CD4-positive, CD25-positive, alpha-beta regulatory T cell (primary cell): ENCODE results near the gene MSANTD2. TPM values are rescaled to one million over a fixed set of nuclear protein-coding genes. Genes with fewer than 3 reads are reported as not detected.

ENCODE experiments used
- ATAC-seq, 2 donors: fragments of 150-1000 bp; cut with Tn5 transposase; one replicate each; pipeline ENCODE4 v1.10.0; 2021; ENCODE audit warnings: low read depth in 2 of 2, moderate number of reproducible peaks in 2 of 2, moderate library complexity in 1 of 2
- DNase-seq, 3 donors: peaks; one replicate each; pipeline versions ENCODE4 v3.0.0 to v3.0.0-alpha.2; 2012 to 2022; ENCODE audit warnings: mixed read lengths in 1 of 3
- H3K27ac ChIP-seq: one replicate; pipeline ENCODE4 v1.7.0; 2013; ENCODE audit warnings: mild to moderate bottlenecking, low read length; ENCODE audit not compliant: insufficient read depth, poor library complexity, severe bottlenecking
- H3K27me3 ChIP-seq: one replicate; pipeline ENCODE4 v1.7.0; 2013; ENCODE audit warnings: low read length; ENCODE audit not compliant: control insufficient read depth, insufficient read depth
- H3K36me3 ChIP-seq: one replicate; pipeline ENCODE4 v1.7.0; 2013; ENCODE audit warnings: mild to moderate bottlenecking, low read length, moderate library complexity; ENCODE audit not compliant: control insufficient read depth, insufficient read depth
- H3K4me1 ChIP-seq: 2 replicates; pipeline ENCODE4 v1.7.0; 2013; ENCODE audit warnings: mild to moderate bottlenecking, low read length; ENCODE audit not compliant: insufficient read depth, control insufficient read depth, poor library complexity, severe bottlenecking
- H3K4me3 ChIP-seq: one replicate; pipeline ENCODE4 v1.7.0; 2013; ENCODE audit warnings: low read depth, mild to moderate bottlenecking, low read length, moderate library complexity
- H3K9me3 ChIP-seq, 2 experiments: 1 replicate in 1 of 2; 2 replicates in 1 of 2; pipeline ENCODE4 v1.7.0; 2013; ENCODE audit warnings: low read length in 2 of 2, mild to moderate bottlenecking in 1 of 2, moderate library complexity in 1 of 2; ENCODE audit not compliant: control insufficient read depth in 2 of 2
- H3K27ac Mint-ChIP-seq, 3 donors: one replicate each; pipeline ENCODE4 v1.8.0; 2020 to 2022; ENCODE audit warnings: mild to moderate bottlenecking in 3 of 3, mixed read lengths in 3 of 3, moderate library complexity in 2 of 3
- H3K27me3 Mint-ChIP-seq: one replicate; pipeline ENCODE4 v1.8.0; 2022; ENCODE audit warnings: mild to moderate bottlenecking, mixed read lengths
- H3K36me3 Mint-ChIP-seq: one replicate; pipeline ENCODE4 v1.8.0; 2020; ENCODE audit warnings: mixed read lengths
- H3K4me1 Mint-ChIP-seq, 4 donors: one replicate each; pipeline ENCODE4 v1.8.0; 2020 to 2022; ENCODE audit warnings: mixed read lengths in 4 of 4, mild to moderate bottlenecking in 1 of 4
- H3K4me3 Mint-ChIP-seq, 4 donors: one replicate each; pipeline ENCODE4 v1.8.0; 2020 to 2022; ENCODE audit warnings: mild to moderate bottlenecking in 4 of 4, mixed read lengths in 4 of 4, moderate library complexity in 3 of 4
- H3K9me3 Mint-ChIP-seq, 7 donors: one replicate each; pipeline ENCODE4 v1.8.0; 2020 to 2022; ENCODE audit warnings: mixed read lengths in 7 of 7, mild to moderate bottlenecking in 3 of 7, moderate library complexity in 2 of 7
- polyA plus RNA-seq, 4 donors: library from polyadenylated mRNA; unstranded; fragments of 300-500 nt; fragmentation: Illumina TruSeq; gene quantifications; one replicate each; pipeline ENCODE4 v1.2.3, GENCODE V29; 2021
- total RNA-seq: library from RNA; stranded (reverse); gene quantifications from one replicate; pipeline ENCODE4 v1.2.3, GENCODE V29; 2022

MSANTD2 gene
- total and polyA plus RNA-seq, 5 donors from 2014 or later: 1.9 to 10.0 (median 4.2) TPM

DNA sequence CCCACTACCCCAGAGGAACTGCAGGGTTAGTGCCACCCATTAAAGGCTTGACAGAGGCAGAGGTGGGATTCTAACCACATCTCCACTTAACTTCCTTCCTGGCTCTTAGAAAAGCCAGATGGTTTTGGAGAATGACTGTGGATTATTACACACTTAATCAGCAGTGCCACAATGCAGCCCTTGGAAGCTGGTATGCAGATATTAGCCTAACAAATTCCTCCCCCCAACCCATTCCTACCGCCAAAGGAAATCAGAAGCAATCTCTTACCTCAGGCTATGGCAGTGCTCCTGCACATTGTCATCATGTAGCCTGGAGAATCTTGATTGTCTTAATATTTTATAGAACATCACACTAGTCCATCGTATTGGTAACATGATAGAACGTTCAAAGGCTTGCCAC lies 83.6 kb downstream of the MSANTD2 start:
- DNase-seq: no peak
- Mint-ChIP-seq H3K27me3 (peaks cover 52% of the 10 kb centered on the region), H3K36me3 (peaks cover 7% of the 10 kb centered on the region), H3K9me3 (peaks cover 0 to 2% (median 0%) of the 10 kb centered on the region in 7 donors), H3K27ac (no peak overlapping the region), H3K4me1 (peaks cover 5 to 11% (median 7%) of the 10 kb centered on the region in 4 donors), H3K4me3 (no peak overlapping the region)
- Histone ChIP-seq H3K4me3 (no peak overlapping the region), H3K27me3 (peaks cover 30% of the 10 kb centered on the region), H3K27ac (no peak overlapping the region), H3K36me3 (no peaks in the 10 kb centered on the region), H3K9me3 (no peaks in the 10 kb centered on the region), H3K4me1 (peaks cover 9% of the 10 kb centered on the region)
- ATAC-seq: no peak

Other genes starting within 250 kb of the MSANTD2 start
- gene OR8A1, start 230.4 kb downstream of the MSANTD2 start, total RNA-seq: not detected
- gene OR8A1, start 230.4 kb downstream of the MSANTD2 start, polyA plus RNA-seq: not detected
- not detected for gene PANX3, start 189.0 kb downstream of the MSANTD2 start, total RNA-seq
- not detected for gene PANX3, start 189.0 kb downstream of the MSANTD2 start, polyA plus RNA-seq
- gene TBRG1, start 177.5 kb downstream of the MSANTD2 start, total RNA-seq: 60.7 TPM
- gene TBRG1, start 177.5 kb downstream of the MSANTD2 start, polyA plus RNA-seq: 10 to 100 TPM; 30.3 to 42.3 (median 38.0) TPM
- gene SIAE, start 126.7 kb downstream of the MSANTD2 start, total RNA-seq: 5.0 TPM
- gene SIAE, start 126.7 kb downstream of the MSANTD2 start, polyA plus RNA-seq: 1 to 10 TPM; 1.4 to 3.0 (median 2.3) TPM
- gene SPA17, start 126.5 kb downstream of the MSANTD2 start, total RNA-seq: 0.22 TPM
- 1 to 10 TPM; 1.0 to 2.5 (median 1.3) TPM for gene SPA17, start 126.5 kb downstream of the MSANTD2 start, polyA plus RNA-seq
- gene NRGN, start 60.5 kb downstream of the MSANTD2 start, total RNA-seq: 58.8 TPM
- under 1 TPM; 0.16 to 0.23 (median 0.22) TPM for gene NRGN, start 60.5 kb downstream of the MSANTD2 start, polyA plus RNA-seq
- gene VSIG2, start 48.2 kb downstream of the MSANTD2 start, total RNA-seq: 0.44 TPM
- gene VSIG2, start 48.2 kb downstream of the MSANTD2 start, polyA plus RNA-seq: 1 to 10 TPM in 2 of 4 donors, under 1 TPM in 2; 0.71 to 3.9 (median 0.95) TPM
- 3.0 TPM for gene ESAM, start 38.1 kb downstream of the MSANTD2 start, total RNA-seq
- 1 to 10 TPM in 2 of 4 donors, under 1 TPM in 1, not detected in 1; 0.55 to 3.1 (median 2.3) TPM for gene ESAM, start 38.1 kb downstream of the MSANTD2 start, polyA plus RNA-seq
- gene ROBO3, start 65.0 kb upstream of the MSANTD2 start, total RNA-seq: 4.4 TPM
- gene ROBO3, start 65.0 kb upstream of the MSANTD2 start, polyA plus RNA-seq: 1 to 10 TPM in 2 of 4 donors, under 1 TPM in 2; 0.34 to 4.6 (median 1.3) TPM
- gene ROBO4, start 97.5 kb upstream of the MSANTD2 start, total RNA-seq: 1.0 TPM
- under 1 TPM in 1 of 4 donors, not detected in 3; 0.05 TPM for gene ROBO4, start 97.5 kb upstream of the MSANTD2 start, polyA plus RNA-seq
- not detected for gene HEPN1, start 118.8 kb upstream of the MSANTD2 start, total RNA-seq
- gene HEPN1, start 118.8 kb upstream of the MSANTD2 start, polyA plus RNA-seq: not detected
- gene HEPACAM, start 135.6 kb upstream of the MSANTD2 start, total RNA-seq: not detected
- not detected for gene HEPACAM, start 135.6 kb upstream of the MSANTD2 start, polyA plus RNA-seq
- gene CCDC15, start 153.8 kb upstream of the MSANTD2 start, total RNA-seq: 0.64 TPM
- gene CCDC15, start 153.8 kb upstream of the MSANTD2 start, polyA plus RNA-seq: 1 to 10 TPM in 3 of 4 donors, under 1 TPM in 1; 0.81 to 1.8 (median 1.5) TPM